DOHH2 (cell line): ENCODE measurements around the gene CDHR3.

ENCODE experiments used
- H3F3A ChIP-seq: fragments of 200-600 bp; sonication (generic), shearing (Covaris generic); 2 replicates; pipeline ENCODE4 v1.6.0; 2016; ENCODE audit warnings: antibody characterized with exemption, mild to moderate bottlenecking; ENCODE audit not compliant: control insufficient read depth, insufficient read depth
- H3K27ac ChIP-seq: fragments of 200-600 bp; sonication (generic); 2 replicates; pipeline ENCODE4 v1.5.1; 2014; ENCODE audit warnings: low read depth, mild to moderate bottlenecking, low read length, moderate library complexity
- H3K27me3 ChIP-seq: fragments of 200-600 bp; sonication (generic); 2 replicates; pipeline ENCODE4 v1.6.1; 2014; ENCODE audit warnings: mild to moderate bottlenecking, low read length, mixed read lengths; ENCODE audit not compliant: control insufficient read depth
- H3K36me3 ChIP-seq: fragments of 200-600 bp; sonication (generic); 2 replicates; pipeline ENCODE4 v1.6.1; 2014; ENCODE audit warnings: mild to moderate bottlenecking, low read length, moderate library complexity, mixed read lengths; ENCODE audit not compliant: control insufficient read depth
- H3K4me1 ChIP-seq: fragments of 200-600 bp; sonication (generic); 2 replicates; pipeline ENCODE4 v1.6.1; 2014; ENCODE audit warnings: mild to moderate bottlenecking, low read length, mixed read lengths; ENCODE audit not compliant: control insufficient read depth
- H3K4me2 ChIP-seq: fragments of 200-600 bp; sonication (generic); 2 replicates; pipeline ENCODE4 v1.6.0; 2014; ENCODE audit warnings: mild to moderate bottlenecking, low read length, moderate library complexity
- H3K4me3 ChIP-seq: fragments of 200-600 bp; sonication (generic); 2 replicates; pipeline ENCODE4 v1.5.1; 2014; ENCODE audit warnings: mild to moderate bottlenecking, low read length, mixed read lengths
- H3K79me2 ChIP-seq: fragments of 200-600 bp; sonication (generic); 2 replicates; pipeline ENCODE4 v1.6.1; 2014; ENCODE audit warnings: mild to moderate bottlenecking, low read length, mixed read lengths; ENCODE audit not compliant: control insufficient read depth
- H3K9me2 ChIP-seq: fragments of 200-600 bp; sonication (generic); replicated peaks from 2 replicates; pipeline ENCODE4 v1.6.1; 2014; ENCODE audit warnings: mild to moderate bottlenecking, low read length, mixed read lengths; ENCODE audit not compliant: control insufficient read depth
- H3K9me3 ChIP-seq: fragments of 200-600 bp; sonication (generic); 2 replicates; pipeline ENCODE4 v1.6.1; 2014; ENCODE audit warnings: antibody characterized with exemption, low read length, mixed read lengths; ENCODE audit not compliant: control insufficient read depth, insufficient read depth
- H4K20me1 ChIP-seq: fragments of 200-600 bp; sonication (generic); 2 replicates; pipeline ENCODE4 v1.6.0; 2014; ENCODE audit warnings: low read depth, mild to moderate bottlenecking, antibody characterized with exemption, low read length, moderate library complexity; ENCODE audit not compliant: control insufficient read depth, insufficient read depth
- EZH2phosphoT487 ChIP-seq: fragments of 200-600 bp; sonication (generic); IDR thresholded peaks from 2 replicates; pipeline ENCODE4 v1.6.1; 2017; ENCODE audit warnings: borderline replicate concordance, mild to moderate bottlenecking, antibody characterized with exemption, low read length, moderate library complexity, mixed read lengths
- TF ChIP-seq, protein P1 (sequence below): fragments of 200-600 bp; sonication (generic); IDR thresholded peaks from one replicate; pipeline ENCODE4 v1.5.1; 2014; ENCODE audit warnings: antibody characterized with exemption, mild to moderate bottlenecking, low read depth, low read length; ENCODE audit not compliant: poor library complexity, severe bottlenecking

Gene CDHR3

DNA sequence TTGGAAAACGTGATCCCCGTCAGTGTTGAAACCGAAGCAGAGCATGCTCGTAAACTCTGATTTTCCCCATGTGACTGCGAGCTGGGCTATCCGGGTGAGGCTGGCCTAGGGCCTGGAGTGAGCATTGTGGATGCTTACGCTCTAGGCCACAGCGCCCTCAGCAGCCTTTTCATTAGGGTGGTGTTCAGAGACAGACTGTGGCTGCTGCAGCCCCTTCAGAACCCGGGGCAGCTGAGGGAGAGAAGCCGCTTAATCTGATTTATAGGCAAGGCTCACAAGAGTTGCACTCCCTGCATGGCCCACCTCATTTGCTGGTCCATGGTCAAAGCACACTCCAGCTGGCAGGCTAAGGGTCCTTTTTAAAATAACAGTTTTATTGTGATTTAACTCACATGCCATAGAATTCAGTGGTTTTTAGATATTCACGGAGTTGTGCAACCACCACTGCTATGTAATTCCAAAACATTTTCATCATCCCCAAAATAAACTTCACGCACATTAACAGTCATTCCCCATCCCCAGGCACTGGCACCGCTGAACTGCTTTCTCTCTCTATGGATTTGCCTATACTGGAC, 76.5 kb downstream of the CDHR3 start:
- H3K27me3 ChIP-seq = no peaks in the 10 kb centered on the region
- H3K9me3 ChIP-seq = no peaks in the 10 kb centered on the region
- H3K4me1 ChIP-seq = peaks cover 20% of the 10 kb centered on the region
- H3K79me2 ChIP-seq = no peaks in the 10 kb centered on the region
- TF ChIP-seq EZH2phosphoT487 = no peak
- TF ChIP-seq, protein P1, sequence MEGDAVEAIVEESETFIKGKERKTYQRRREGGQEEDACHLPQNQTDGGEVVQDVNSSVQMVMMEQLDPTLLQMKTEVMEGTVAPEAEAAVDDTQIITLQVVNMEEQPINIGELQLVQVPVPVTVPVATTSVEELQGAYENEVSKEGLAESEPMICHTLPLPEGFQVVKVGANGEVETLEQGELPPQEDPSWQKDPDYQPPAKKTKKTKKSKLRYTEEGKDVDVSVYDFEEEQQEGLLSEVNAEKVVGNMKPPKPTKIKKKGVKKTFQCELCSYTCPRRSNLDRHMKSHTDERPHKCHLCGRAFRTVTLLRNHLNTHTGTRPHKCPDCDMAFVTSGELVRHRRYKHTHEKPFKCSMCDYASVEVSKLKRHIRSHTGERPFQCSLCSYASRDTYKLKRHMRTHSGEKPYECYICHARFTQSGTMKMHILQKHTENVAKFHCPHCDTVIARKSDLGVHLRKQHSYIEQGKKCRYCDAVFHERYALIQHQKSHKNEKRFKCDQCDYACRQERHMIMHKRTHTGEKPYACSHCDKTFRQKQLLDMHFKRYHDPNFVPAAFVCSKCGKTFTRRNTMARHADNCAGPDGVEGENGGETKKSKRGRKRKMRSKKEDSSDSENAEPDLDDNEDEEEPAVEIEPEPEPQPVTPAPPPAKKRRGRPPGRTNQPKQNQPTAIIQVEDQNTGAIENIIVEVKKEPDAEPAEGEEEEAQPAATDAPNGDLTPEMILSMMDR = no peak
- no peaks in the 10 kb centered on the region for H3F3A ChIP-seq
- no peak overlapping the region for H3K4me3 ChIP-seq
- no peak overlapping the region for H3K27ac ChIP-seq
- H3K4me2 ChIP-seq = no peak overlapping the region
- no peaks in the 10 kb centered on the region for H3K9me2 ChIP-seq
- no peaks in the 10 kb centered on the region for H4K20me1 ChIP-seq
- no peaks in the 10 kb centered on the region for H3K36me3 ChIP-seq

DNA sequence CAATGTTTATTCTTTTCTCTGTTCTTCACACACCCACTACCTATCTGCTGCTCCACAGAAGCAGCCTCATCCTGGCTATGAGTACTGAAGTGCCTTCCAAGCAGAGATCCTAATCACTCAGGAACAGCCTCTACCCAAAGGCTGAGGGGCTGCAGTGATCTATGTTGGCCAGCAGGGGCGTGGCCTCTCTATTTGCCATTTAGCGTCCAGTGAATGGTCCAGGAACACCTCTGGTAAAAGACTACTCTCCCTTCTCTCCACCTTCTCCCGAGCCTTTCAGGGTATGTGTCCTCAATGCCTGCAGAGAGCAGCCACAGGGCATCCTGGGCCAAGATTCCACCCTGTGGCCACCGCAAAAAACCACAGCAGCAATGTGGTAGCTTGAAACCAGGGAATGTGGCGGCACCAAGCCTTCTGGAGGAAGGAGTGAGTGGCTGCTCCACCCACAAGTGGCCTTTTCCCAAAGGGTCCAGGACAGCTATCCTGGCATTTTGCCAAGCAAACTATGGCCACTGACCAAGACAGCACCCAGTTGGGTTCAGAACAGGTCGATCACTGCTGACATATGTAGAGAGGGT, 78.2 kb downstream of the CDHR3 start:
- H3K36me3 ChIP-seq = no peaks in the 10 kb centered on the region
- no peaks in the 10 kb centered on the region for H3F3A ChIP-seq
- no peaks in the 10 kb centered on the region for H3K9me2 ChIP-seq
- TF ChIP-seq, protein P1 = peak; percentile 99
- TF ChIP-seq EZH2phosphoT487 = no peak
- H3K4me2 ChIP-seq = no peak overlapping the region
- no peaks in the 10 kb centered on the region for H3K9me3 ChIP-seq
- no peaks in the 10 kb centered on the region for H3K27me3 ChIP-seq
- H3K4me1 ChIP-seq = peaks cover 20% of the 10 kb centered on the region
- no peak overlapping the region for H3K27ac ChIP-seq
- H3K4me3 ChIP-seq = no peak overlapping the region
- no peaks in the 10 kb centered on the region for H4K20me1 ChIP-seq
- no peaks in the 10 kb centered on the region for H3K79me2 ChIP-seq

DNA sequence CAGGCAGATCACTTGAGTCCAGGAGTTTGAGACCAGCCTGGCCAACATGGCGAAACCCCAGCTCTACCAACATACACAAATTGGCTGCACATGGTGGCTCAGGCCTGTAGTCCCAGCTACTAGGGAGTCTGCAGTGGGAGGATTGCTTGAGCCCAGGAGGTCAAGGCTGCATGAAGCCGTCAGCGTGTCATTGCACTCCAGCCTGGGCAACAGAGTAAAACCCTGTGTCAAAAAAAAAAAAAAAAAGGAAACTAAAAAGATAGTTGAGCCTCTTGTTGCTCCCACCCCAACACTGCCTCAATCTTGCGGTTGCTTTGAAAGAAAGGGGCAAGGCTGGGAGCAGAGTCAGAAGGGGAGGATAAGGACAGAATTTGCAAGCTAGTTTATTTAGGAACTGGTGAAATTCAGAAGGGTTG, 79.1 kb downstream of the CDHR3 start:
- Histone ChIP-seq H3K27me3 (no peaks in the 10 kb centered on the region), H4K20me1 (no peaks in the 10 kb centered on the region), H3K4me3 (no peak overlapping the region), H3F3A (peaks cover 1% of the 10 kb centered on the region), H3K4me2 (peak overlapping the region; percentile 44), H3K27ac (no peak overlapping the region), H3K9me3 (no peaks in the 10 kb centered on the region), H3K9me2 (no peaks in the 10 kb centered on the region), H3K36me3 (no peaks in the 10 kb centered on the region), H3K4me1 (peaks cover 22% of the 10 kb centered on the region), H3K79me2 (no peaks in the 10 kb centered on the region)
- TF ChIP-seq, protein P1 = no peak
- no peak for TF ChIP-seq EZH2phosphoT487
